ENCODE measurements around the gene HNRNPUL2. TPM values are rescaled to one million over a fixed set of nuclear protein-coding genes. Genes with fewer than 3 reads are reported as not detected.

The HNRNPUL2 gene
- total RNA-seq, 3 donors from 2014 or later, result 53.0 to 70.3 (median 58.6) TPM

DNA sequence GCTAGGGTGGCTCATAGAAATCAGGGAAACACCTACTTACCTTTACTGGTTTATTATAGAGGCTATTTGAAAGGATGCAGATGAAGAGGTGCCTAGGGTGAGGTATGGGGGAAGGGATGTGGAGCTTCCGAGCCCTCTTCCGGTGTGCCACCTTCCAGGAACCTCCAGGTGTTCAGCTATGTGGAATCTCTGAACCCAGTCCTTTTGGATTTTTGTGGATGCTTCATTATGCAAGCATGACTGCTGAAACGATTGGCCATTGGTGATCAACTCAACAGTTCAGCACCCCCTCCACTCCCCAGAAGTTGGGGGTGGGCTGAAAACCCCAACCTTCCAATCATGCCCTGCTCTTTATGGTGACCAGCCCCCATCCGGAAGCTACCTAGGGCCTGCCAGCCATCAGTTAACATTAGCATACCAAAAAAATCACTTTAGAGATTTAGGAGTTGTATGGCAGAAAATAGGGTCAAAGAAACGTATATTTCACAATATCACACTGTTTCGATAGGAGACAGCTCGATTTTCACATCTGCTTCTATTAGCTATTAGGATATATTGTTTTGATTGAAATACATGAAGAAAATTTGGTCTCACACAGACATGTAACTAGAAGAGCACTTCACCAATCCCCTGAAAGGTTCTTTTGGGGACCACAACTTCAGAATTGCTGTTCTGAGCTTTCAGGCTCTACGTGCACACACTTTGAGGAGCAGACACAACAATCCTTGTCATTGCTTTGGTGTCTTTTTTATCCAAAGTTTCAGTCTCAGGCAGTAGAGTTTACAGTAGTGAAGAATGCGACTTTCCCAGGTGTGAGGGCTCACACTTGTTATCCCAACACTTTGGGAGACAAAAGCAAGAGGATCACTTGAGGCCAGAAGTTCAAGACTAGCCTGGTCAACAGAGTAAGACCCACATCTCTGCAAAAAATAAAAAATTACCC lies 30.9 kb upstream of the HNRNPUL2 start:
- ATAC-seq (no peak), DNase-seq (no peak)
- intact Hi-C loops (cut with DNase I, micrococcal nuclease), result no loop called here
- Histone ChIP-seq H3K36me3 (ENCODE audit: low read depth) (no peaks in the 10 kb centered on the region), H3K4me1 (ENCODE audit: low read depth) (peaks cover 18% of the 10 kb centered on the region), H3K4me3 (no peak overlapping the region), H3K9me3 (no peaks in the 10 kb centered on the region)
- TF ChIP-seq, protein P1, sequence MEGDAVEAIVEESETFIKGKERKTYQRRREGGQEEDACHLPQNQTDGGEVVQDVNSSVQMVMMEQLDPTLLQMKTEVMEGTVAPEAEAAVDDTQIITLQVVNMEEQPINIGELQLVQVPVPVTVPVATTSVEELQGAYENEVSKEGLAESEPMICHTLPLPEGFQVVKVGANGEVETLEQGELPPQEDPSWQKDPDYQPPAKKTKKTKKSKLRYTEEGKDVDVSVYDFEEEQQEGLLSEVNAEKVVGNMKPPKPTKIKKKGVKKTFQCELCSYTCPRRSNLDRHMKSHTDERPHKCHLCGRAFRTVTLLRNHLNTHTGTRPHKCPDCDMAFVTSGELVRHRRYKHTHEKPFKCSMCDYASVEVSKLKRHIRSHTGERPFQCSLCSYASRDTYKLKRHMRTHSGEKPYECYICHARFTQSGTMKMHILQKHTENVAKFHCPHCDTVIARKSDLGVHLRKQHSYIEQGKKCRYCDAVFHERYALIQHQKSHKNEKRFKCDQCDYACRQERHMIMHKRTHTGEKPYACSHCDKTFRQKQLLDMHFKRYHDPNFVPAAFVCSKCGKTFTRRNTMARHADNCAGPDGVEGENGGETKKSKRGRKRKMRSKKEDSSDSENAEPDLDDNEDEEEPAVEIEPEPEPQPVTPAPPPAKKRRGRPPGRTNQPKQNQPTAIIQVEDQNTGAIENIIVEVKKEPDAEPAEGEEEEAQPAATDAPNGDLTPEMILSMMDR (IDR thresholded peaks at IDR 0.05), result no peak

DNA sequence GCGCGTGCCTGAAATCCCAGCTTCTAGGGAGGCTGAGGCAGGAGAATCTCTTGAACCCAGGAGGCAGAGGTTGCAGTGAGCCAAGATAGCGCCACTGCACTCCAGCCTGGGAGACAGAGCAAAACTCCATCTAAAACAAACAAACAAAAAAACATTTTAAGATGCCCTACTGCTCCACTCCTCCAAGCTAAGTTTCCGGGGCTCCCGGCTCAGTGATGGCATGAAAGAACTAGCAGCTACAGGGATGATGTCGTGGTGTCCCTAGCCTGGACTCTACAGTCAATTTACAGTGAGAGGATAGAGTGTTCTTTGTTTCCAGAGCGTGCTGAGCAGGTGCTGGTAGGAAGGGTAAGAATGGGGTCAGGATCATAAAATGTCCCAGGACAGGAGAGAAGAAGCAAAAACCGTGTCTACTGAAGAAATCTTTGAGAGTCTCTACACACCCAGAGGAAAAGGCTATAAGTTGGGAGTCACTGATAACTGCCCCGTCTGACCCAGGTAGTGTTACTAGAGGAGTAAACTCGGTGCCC lies 27.9 kb upstream of the HNRNPUL2 start:
- no peak overlapping the region for H3K4me3 ChIP-seq
- intact Hi-C loops (cut with DNase I, micrococcal nuclease), result no loop called here
- no peak for DNase-seq
- ATAC-seq, result no peak
- peaks cover 13% of the 10 kb centered on the region for H3K4me1 ChIP-seq (ENCODE audit: low read depth)
- H3K36me3 ChIP-seq (ENCODE audit: low read depth), result no peaks in the 10 kb centered on the region
- TF ChIP-seq, protein P1 (IDR thresholded peaks at IDR 0.05), result no peak
- H3K9me3 ChIP-seq, result no peaks in the 10 kb centered on the region

DNA sequence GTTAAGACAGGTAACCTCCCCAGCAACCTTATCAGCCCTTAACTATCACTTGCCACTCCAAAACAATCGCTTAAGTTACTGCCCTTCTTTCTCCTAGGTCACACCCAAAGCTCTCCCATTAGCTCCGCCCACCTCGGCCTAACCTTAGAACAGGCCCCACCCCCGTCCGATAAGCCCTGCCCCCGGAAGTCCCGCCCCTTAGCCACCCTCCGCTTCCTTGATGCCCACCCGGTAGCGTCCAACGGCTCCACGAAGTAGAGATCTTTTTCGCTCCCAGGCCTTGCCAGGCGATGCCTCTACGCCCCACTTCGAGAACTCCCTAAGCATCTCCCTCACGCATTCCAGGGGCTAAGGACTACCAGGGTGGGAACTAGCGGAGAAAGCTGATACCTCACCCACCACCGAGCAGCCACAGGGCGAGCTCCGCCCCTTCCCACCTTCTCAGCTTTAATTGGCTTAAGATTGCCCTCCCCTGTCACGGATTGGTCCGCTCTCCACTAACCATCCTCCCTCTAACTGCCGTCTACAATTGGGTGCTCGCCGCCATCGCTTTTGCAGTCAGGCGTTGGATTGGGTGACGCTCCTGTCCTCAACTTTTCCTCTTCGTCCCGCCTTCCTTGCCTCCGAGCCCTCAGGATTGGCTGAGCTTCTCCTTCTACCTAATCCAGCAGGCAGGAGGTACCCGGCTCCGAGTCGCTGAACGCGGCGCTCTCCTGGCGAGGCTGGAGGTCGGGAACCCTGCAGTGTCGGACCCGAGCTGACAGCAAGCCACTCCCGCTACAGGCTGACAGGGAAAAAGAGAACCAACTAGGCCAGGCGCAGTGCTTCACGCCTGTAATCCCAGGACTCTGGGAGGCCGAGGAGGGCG lies 26.7 kb upstream of the HNRNPUL2 start, which contains the start of gene ZBTB3:
Gene ZBTB3 (minus strand): TSS at position 425 of the 868 bp plus-strand sequence. CDS start 496 bp downstream, outside the sequence.
- peak; percentile 97 to 98 (median 97) for DNase-seq
- Histone ChIP-seq H3K4me3 (peak within 1 kb of the TSS; percentile 16), H3K9me3 (no peaks in the 10 kb centered on the region), H3K4me1 (ENCODE audit: low read depth) (peaks cover 13% of the 10 kb centered on the region), H3K36me3 (ENCODE audit: low read depth) (no peaks in the 10 kb centered on the region)
- ATAC-seq, result peak; percentile 96
- TF ChIP-seq, protein P1 (IDR thresholded peaks at IDR 0.05), result no peak
- intact Hi-C loops (cut with DNase I, micrococcal nuclease), result no loop called here

DNA sequence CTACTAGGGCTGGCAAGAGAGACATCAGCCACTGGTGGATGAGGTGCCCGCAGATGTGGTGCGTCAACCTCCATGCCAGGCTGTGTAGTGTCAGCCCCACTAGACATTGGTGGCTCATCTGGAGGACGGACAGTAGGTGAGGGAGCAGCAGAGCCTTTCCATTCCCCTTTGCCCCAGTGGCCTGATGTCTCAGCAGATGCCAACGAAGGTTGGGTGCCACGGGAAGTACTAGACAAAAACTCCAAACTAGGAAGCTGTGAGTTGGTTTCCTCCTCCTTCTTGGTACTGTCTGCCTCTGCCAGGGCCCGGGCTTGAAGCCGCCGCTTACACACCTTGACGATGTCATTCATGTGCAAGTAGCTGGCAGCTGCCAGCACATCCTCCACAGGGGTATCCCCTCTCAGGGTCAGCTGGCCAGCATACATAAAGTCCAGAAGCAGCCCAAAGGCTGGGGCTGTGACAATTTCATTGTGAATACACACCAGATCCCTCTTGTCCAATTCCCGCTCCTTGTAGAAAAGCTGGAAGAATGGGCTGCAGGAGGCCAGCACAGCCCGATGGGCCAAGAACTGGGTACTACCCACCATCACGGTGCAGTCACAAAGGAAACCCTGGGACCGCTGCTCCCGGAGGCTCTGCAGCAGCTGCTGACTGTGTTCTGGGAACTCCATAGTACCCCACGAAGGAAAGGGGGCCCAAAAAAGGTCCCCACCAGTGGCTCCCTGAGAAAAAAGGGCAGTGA lies 25.9 kb upstream of the HNRNPUL2 start:
- H3K36me3 ChIP-seq (ENCODE audit: low read depth), result no peaks in the 10 kb centered on the region
- peak; percentile 28 to 54 (median 41) for DNase-seq
- peaks cover 13% of the 10 kb centered on the region for H3K4me1 ChIP-seq (ENCODE audit: low read depth)
- no peak for ATAC-seq
- intact Hi-C loops (cut with DNase I, micrococcal nuclease), result no loop called here
- no peaks in the 10 kb centered on the region for H3K9me3 ChIP-seq
- H3K4me3 ChIP-seq, result peak overlapping the region; percentile 16
- TF ChIP-seq, protein P1 (IDR thresholded peaks at IDR 0.05), result no peak

Data from mucosa of descending colon (tissue), 3 donors.